DND-41 (cell line): ENCODE measurements around the gene C1orf56.
"Not testable (repeated sequence)": the region's sequence is repeated elsewhere in the genome, so short reads cannot be mapped to it uniquely, and the experiment has no call there.

Source experiments
- ATAC-seq: fragments of 200-7000 bp; cut with Tn5 transposase; 3 replicates; pipeline ENCODE4 v1.9.1; 2021; ENCODE audit warnings: low read depth; ENCODE audit not compliant: insufficient read depth
- DNase-seq: peaks from one replicate; pipeline ENCODE4 v3.0.0-alpha.2; 2020
- H2AFZ ChIP-seq: 2 replicates; pipeline ENCODE4 v1.6.0; 2012; ENCODE audit warnings: low read depth, low read length
- H3K27ac ChIP-seq: 2 replicates; pipeline ENCODE4 v1.5.1; 2012; ENCODE audit warnings: low read length, inconsistent platforms
- H3K27me3 ChIP-seq: fragments of 200-600 bp; sonication (generic); 2 replicates; pipeline ENCODE4 v1.6.0; 2012; ENCODE audit warnings: low read length, mild to moderate bottlenecking, inconsistent platforms; ENCODE audit not compliant: insufficient read depth, poor library complexity
- H3K36me3 ChIP-seq: 2 replicates; pipeline ENCODE4 v1.5.1; 2012; ENCODE audit warnings: low read length, inconsistent platforms; ENCODE audit not compliant: insufficient read depth
- H3K4me1 ChIP-seq: 2 replicates; pipeline ENCODE4 v1.5.1; 2012; ENCODE audit warnings: mild to moderate bottlenecking, low read length; ENCODE audit not compliant: insufficient read depth
- H3K4me2 ChIP-seq: 2 replicates; pipeline ENCODE4 v1.6.0; 2012; ENCODE audit warnings: mild to moderate bottlenecking, moderate library complexity, low read length, inconsistent platforms; ENCODE audit not compliant: insufficient read depth
- H3K4me3 ChIP-seq, 2 experiments: fragments of 200-600 bp in 1 of 2; shearing (Covaris generic) in 1 of 2; 2 replicates each; pipeline ENCODE4 v1.5.1; 2012 to 2016; ENCODE audit warnings: inconsistent platforms in 2 of 2, low read length in 2 of 2, mild to moderate bottlenecking in 2 of 2, low read depth in 1 of 2, moderate library complexity in 1 of 2
- H3K79me2 ChIP-seq: 2 replicates; pipeline ENCODE4 v1.6.0; 2012; ENCODE audit warnings: low read length, inconsistent platforms; ENCODE audit not compliant: insufficient read depth
- H3K9ac ChIP-seq: 2 replicates; pipeline ENCODE4 v1.6.0; 2012; ENCODE audit warnings: low read depth, mild to moderate bottlenecking, inconsistent platforms, low read length, moderate library complexity
- H3K9me3 ChIP-seq: 2 replicates; pipeline ENCODE4 v1.5.1; 2012; ENCODE audit warnings: low read length, moderate library complexity, mild to moderate bottlenecking, inconsistent platforms; ENCODE audit not compliant: insufficient read depth, severe bottlenecking
- H4K20me1 ChIP-seq: 2 replicates; pipeline ENCODE4 v1.6.0; 2012; ENCODE audit warnings: low read length; ENCODE audit not compliant: insufficient read depth
- EZH2 ChIP-seq: IDR thresholded peaks from 3 replicates; pipeline ENCODE4 v1.6.1; 2012; ENCODE audit warnings: borderline replicate concordance, low read depth, mild to moderate bottlenecking, moderate library complexity, low read length, inconsistent platforms; ENCODE audit not compliant: severe bottlenecking
- TF ChIP-seq, protein P1 (sequence below): IDR thresholded peaks from 2 replicates; pipeline ENCODE4 v1.5.1; 2012; ENCODE audit warnings: borderline replicate concordance, low read length, moderate library complexity, mild to moderate bottlenecking; ENCODE audit not compliant: poor library complexity, severe bottlenecking; ENCODE audit errors: extremely low read depth

Gene C1orf56

DNA sequence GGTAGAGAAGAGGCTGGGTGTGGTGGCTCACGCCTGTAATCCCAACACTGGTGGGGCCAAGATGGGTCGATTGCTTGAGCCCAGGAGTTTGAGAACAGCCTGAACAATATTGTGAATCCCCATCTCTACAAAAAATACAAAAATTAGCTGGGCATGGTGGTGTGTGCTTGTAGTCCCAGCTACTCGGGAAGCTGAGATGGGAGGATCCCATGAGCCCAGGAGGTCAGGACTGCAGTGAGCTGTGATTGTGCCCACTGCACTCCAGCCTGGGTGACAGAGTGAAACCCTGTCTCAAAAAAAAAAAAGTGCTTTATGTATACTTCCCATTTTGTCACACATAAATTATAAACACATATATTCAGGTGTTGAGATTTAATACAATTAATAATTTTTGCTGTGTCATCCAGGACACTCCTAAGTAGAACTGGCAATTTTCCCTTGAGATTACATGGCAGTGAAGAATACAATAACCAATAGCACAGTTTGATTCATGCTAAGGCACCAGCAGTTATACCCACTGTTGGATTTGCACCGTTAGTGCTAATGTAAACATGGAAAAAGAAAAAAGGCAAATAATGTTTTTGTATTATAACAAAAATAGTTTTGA, 38.5 kb downstream of the C1orf56 start:
- Histone ChIP-seq H3K79me2 (no peaks in the 10 kb centered on the region), H3K27ac (no peak overlapping the region), H3K4me1 (no peaks in the 10 kb centered on the region), H3K4me2 (no peak overlapping the region), H3K27me3 (no peaks in the 10 kb centered on the region), H3K9me3 (no peaks in the 10 kb centered on the region), H3K36me3 (peaks cover 4% of the 10 kb centered on the region; the same call in 1 of the 2 replicates), H4K20me1 (no peaks in the 10 kb centered on the region), H3K9ac (no peak overlapping the region), H2AFZ (no peak overlapping the region), H3K4me3 (no peak overlapping the region)
- no peak for TF ChIP-seq EZH2
- TF ChIP-seq, protein P1, sequence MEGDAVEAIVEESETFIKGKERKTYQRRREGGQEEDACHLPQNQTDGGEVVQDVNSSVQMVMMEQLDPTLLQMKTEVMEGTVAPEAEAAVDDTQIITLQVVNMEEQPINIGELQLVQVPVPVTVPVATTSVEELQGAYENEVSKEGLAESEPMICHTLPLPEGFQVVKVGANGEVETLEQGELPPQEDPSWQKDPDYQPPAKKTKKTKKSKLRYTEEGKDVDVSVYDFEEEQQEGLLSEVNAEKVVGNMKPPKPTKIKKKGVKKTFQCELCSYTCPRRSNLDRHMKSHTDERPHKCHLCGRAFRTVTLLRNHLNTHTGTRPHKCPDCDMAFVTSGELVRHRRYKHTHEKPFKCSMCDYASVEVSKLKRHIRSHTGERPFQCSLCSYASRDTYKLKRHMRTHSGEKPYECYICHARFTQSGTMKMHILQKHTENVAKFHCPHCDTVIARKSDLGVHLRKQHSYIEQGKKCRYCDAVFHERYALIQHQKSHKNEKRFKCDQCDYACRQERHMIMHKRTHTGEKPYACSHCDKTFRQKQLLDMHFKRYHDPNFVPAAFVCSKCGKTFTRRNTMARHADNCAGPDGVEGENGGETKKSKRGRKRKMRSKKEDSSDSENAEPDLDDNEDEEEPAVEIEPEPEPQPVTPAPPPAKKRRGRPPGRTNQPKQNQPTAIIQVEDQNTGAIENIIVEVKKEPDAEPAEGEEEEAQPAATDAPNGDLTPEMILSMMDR = no peak
- ATAC-seq (no peak), DNase-seq (no peak)

DNA sequence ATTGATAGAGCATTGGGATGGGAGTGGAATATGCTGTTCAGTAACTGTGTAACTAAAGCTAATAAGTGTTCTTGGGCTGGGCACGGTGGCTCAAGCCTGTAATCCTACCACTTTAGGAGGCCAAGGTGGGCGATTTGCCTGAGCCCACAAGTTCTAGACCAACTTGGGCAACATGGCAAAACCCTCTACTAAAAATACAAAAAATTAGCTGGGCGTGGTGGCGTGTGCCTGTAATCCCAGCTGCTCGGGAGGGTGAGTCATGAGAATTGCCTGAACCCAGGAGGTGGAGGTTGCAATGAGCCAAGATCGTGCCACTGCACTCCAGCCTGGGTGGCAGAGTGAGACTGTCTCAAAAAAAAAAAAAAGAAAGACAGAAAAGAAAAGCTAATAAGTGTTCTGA, 49.9 kb downstream of the C1orf56 start:
- H3K4me2 ChIP-seq, H3K9ac ChIP-seq, H2AFZ ChIP-seq: not testable (repeated sequence)

DNA sequence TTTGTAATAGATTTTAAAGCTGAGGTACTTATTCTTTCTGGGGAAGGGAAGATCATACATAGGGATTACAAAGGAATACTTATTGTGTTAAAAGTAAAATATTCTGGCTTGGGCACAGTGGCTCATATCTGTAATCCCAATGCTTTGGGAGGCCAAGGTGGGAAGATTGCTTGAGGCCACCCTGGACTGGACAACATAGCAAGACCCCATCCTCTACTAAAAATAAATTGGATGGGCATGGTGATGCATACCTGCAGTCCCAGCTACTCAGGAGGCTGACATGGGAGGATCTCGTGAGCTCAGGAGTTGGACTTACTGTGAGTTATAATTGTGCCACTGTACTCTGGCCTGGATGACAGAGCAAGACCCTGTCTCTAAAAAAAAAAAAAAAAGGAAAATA, 50.6 kb downstream of the C1orf56 start:
- Histone ChIP-seq H3K4me1 (no peaks in the 10 kb centered on the region), H4K20me1 (no peaks in the 10 kb centered on the region), H3K4me3 (no peak overlapping the region), H3K4me2 (no peak overlapping the region), H3K27ac (no peak overlapping the region), H3K27me3 (no peaks in the 10 kb centered on the region), H3K79me2 (no peaks in the 10 kb centered on the region), H3K36me3 (peaks cover 4% of the 10 kb centered on the region), H2AFZ (no peak overlapping the region), H3K9ac (no peak overlapping the region), H3K9me3 (no peaks in the 10 kb centered on the region)
- no peak for ATAC-seq
- TF ChIP-seq, protein P1 = no peak
- no peak for TF ChIP-seq EZH2
- DNase-seq = no peak

More for the DNA sequence above, 49.9 kb downstream of the C1orf56 start:
- not testable (repeated sequence) for H4K20me1 ChIP-seq, H3K4me1 ChIP-seq, ATAC-seq, H3K9me3 ChIP-seq, H3K27ac ChIP-seq, H3K4me3 ChIP-seq, H3K36me3 ChIP-seq, DNase-seq, H3K27me3 ChIP-seq, H3K79me2 ChIP-seq
